Lung (tissue), 12 donors: ENCODE results near the gene OST4. TPM values are rescaled to one million over a fixed set of nuclear protein-coding genes. Genes with fewer than 3 reads are reported as not detected.

Experiments used
- ATAC-seq: fragments of 200-7000 bp; cut with Tn5 transposase; one replicate; pipeline ENCODE4 v1.9.1; 2020; ENCODE audit warnings: moderate number of reproducible peaks; ENCODE audit not compliant: insufficient read depth, low FRiP score
- DNase-seq, 3 donors: peaks; one replicate each; pipeline ENCODE4 v3.0.0-alpha.2; 2013 to 2017
- H3K27ac ChIP-seq, 2 donors: one replicate each; pipeline ENCODE4 v1.5.1; 2013; ENCODE audit warnings: mild to moderate bottlenecking in 2 of 2, moderate library complexity in 2 of 2, control low read depth in 1 of 2, inconsistent platforms in 1 of 2, low read depth in 1 of 2, low read length in 1 of 2
- H3K27me3 ChIP-seq, 3 donors: one replicate each; pipeline ENCODE4 v1.5.1; 2013; ENCODE audit warnings: low read length in 2 of 3; ENCODE audit not compliant: control insufficient read depth in 3 of 3, insufficient read depth in 3 of 3
- H3K36me3 ChIP-seq, 4 donors: one replicate each; pipeline ENCODE4 v1.5.1; 2013; ENCODE audit warnings: low read length in 4 of 4, mild to moderate bottlenecking in 1 of 4, moderate library complexity in 1 of 4; ENCODE audit not compliant: control insufficient read depth in 4 of 4, insufficient read depth in 4 of 4
- H3K4me1 ChIP-seq, 5 donors: one replicate each; pipeline ENCODE4 v1.5.1; 2013; ENCODE audit warnings: low read length in 5 of 5, mild to moderate bottlenecking in 2 of 5, moderate library complexity in 1 of 5; ENCODE audit not compliant: control insufficient read depth in 5 of 5, insufficient read depth in 5 of 5
- H3K4me3 ChIP-seq: one replicate; pipeline ENCODE4 v1.5.1; 2013; ENCODE audit warnings: mild to moderate bottlenecking, control low read depth, moderate library complexity
- H3K9ac ChIP-seq, 2 donors: one replicate each; pipeline ENCODE4 v1.5.1; 2013; ENCODE audit warnings: low read length in 2 of 2, control low read depth in 1 of 2; ENCODE audit not compliant: insufficient read depth in 1 of 2
- H3K9me3 ChIP-seq, 4 donors: one replicate each; pipeline ENCODE4 v1.5.1; 2013; ENCODE audit warnings: low read length in 3 of 4, mild to moderate bottlenecking in 1 of 4, moderate library complexity in 1 of 4; ENCODE audit not compliant: control insufficient read depth in 4 of 4, insufficient read depth in 3 of 4
- whole genome bisulfite sequencing, 2 donors: extraction: QIAGEN DNeasy Blood & Tissue Kit; methylation state at CpG; one replicate each; pipeline ENCODE4 v1.1.7; 2013; 5-methylcytosine and 5-hydroxymethylcytosine counted together
- polyA plus RNA-seq, 2 donors: library from polyadenylated mRNA; stranded (reverse); fragments of 200-250 nt; gene quantifications; one replicate each; pipeline ENCODE4 v1.2.1, GENCODE V29; 2013
- total RNA-seq, 2 donors: library from RNA; depleted of rRNA in 1 of 2; stranded (reverse); fragments of >200 nt in 1 of 2; gene quantifications; one replicate each; pipeline ENCODE4 v1.2.1, GENCODE V29; 2014 to 2021
- TF ChIP-seq, protein P1 (sequence below): IDR thresholded peaks from 2 replicates; pipeline ENCODE4 v1.5.1; 2012; ENCODE audit warnings: mild to moderate bottlenecking; ENCODE audit errors: control extremely low read depth, extremely low read depth
- donor health status: control.
- donor health status: control.
- donor health status: Bipolar disorder and iron deficiency.
- donor health status: healthy.
- donor health status: DM: yes; HTN: yes; CAD: no.

OST4 gene
- total and polyA plus RNA-seq, 4 donors, result 164 to 577 (median 309) TPM

DNA sequence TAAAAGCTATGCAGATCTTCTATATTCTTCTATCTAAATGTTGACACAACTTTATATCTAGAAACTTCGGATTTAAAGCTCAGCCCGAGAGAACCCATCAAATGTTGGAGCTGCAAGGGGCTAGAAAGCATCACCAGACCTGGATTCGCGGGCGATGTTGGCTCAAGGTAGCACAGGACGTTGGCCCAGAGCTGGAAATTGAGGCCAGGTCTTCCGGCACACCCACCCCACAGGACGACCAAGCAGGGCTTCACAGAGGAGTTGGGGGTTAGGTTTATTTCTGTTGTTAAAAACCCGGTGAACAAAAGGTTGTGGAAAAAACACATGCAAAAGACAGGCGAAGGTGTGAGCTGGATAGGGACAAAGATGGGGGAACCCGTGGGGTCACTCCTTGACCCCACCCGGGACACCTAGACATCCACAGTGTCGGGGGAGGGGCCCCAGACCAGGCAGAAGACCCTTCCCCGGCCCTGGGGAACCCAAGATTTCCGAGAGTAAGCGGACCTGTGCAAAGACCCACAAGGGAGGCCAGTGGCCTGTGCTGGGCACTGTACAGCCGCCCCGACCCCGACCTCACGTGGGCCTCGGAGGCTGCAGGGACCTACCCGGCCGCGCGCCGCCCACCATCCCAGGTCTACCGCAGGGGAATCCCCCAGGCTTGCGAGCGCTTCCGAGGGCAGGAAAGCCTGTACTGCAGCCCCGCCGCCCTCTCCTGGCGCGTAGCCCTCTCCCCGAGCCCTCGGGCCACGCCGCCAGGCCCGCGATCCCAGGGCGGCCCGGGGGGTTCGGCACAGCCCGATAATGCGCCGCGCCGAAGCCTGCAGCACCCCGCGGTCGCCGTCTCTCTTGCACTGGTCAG lies 21.8 kb downstream of the OST4 start:
- TF ChIP-seq, protein P1, sequence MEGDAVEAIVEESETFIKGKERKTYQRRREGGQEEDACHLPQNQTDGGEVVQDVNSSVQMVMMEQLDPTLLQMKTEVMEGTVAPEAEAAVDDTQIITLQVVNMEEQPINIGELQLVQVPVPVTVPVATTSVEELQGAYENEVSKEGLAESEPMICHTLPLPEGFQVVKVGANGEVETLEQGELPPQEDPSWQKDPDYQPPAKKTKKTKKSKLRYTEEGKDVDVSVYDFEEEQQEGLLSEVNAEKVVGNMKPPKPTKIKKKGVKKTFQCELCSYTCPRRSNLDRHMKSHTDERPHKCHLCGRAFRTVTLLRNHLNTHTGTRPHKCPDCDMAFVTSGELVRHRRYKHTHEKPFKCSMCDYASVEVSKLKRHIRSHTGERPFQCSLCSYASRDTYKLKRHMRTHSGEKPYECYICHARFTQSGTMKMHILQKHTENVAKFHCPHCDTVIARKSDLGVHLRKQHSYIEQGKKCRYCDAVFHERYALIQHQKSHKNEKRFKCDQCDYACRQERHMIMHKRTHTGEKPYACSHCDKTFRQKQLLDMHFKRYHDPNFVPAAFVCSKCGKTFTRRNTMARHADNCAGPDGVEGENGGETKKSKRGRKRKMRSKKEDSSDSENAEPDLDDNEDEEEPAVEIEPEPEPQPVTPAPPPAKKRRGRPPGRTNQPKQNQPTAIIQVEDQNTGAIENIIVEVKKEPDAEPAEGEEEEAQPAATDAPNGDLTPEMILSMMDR, result no peak
- H3K27ac ChIP-seq, result peak overlapping the region; percentile 58 to 84
- 8 to 11% methylated on average over 37 to 52 of the region's 52 CpGs for WGBS, 2 donors
- peak overlapping the region; percentile 37 for H3K4me3 ChIP-seq
- H3K27me3 ChIP-seq, result no peaks in the 10 kb centered on the region
- DNase-seq (peak in 1 of 3 donors; percentile 56), ATAC-seq (peak; percentile 3)
- H3K9ac ChIP-seq, result peak overlapping the region; percentile 55 to 79
- peaks cover 0 to 16% (median 2%) of the 10 kb centered on the region in 5 donors for H3K4me1 ChIP-seq
- no peaks in the 10 kb centered on the region for H3K9me3 ChIP-seq
- peaks cover 0 to 15% (median 8%) of the 10 kb centered on the region in 4 donors for H3K36me3 ChIP-seq

DNA sequence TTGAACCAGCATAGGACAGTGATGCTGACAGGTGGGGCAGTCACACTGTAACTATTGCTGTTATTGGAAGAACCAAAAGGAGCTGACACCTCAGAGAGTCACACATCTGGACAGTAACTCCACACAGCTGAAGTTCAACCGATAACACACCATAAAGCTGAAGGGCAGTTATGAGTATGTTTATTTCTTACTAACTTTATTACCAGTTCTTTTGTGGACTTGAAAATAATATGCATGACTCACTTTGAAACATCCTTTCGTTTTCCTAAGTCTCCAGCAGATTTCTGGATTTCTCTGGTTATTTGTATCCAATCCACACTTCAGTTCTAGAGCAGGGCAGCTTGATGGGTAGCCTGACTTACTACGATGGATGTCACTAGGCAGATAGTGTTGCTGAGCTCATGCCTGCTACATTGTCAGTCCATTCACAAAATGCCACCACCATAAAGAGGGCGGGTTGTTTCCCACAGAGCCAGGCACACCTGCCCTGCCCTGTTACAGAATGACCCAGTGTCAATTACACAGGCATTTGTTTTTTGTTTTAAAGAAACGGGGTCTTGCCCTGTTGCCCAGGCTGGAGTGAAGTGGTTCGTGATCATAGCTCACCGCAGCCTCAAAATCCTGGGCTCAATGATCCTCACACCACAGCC lies 28.3 kb downstream of the OST4 start:
- H3K4me1 ChIP-seq, result peaks cover 0 to 5% (median 0%) of the 10 kb centered on the region in 5 donors
- 91 to 92% methylated on average over 7 of the region's 7 CpGs for WGBS, 2 donors
- no peak for ATAC-seq
- TF ChIP-seq, protein P1, result no peak
- H3K9ac ChIP-seq, result no peak overlapping the region
- peaks cover 13 to 36% (median 16%) of the 10 kb centered on the region in 4 donors for H3K36me3 ChIP-seq
- H3K27ac ChIP-seq, result no peak overlapping the region
- no peak overlapping the region for H3K4me3 ChIP-seq
- H3K27me3 ChIP-seq, result no peaks in the 10 kb centered on the region
- H3K9me3 ChIP-seq, result no peaks in the 10 kb centered on the region
- DNase-seq, result no peak

DNA sequence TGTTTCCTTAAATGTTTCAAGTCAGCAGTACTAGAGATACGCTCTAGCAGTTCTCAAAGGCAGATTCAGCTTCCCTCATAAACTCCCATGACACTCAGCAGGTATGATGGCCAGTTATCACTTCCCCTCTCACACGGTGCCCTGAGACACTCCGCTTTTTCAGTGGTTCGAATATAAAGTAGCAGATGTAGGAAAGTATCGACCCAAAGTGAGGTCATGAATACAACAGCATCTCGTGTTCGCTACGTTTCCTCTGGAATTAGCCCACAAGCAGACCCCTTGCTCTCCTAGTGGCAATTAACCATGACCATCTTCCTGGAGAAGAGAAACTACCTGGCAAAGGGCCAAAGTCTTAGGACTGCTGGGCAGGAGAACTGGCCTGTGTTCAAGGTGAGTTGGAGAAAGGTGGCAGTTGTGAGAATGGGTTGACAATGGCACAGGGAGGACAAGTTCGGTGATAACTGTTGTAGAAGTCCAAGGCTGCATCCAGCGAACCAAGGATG lies 29.2 kb downstream of the OST4 start:
- Histone ChIP-seq H3K4me3 (no peak overlapping the region), H3K9me3 (no peaks in the 10 kb centered on the region), H3K27me3 (no peaks in the 10 kb centered on the region), H3K9ac (no peak overlapping the region), H3K4me1 (peaks cover 0 to 5% (median 0%) of the 10 kb centered on the region in 5 donors), H3K27ac (no peak overlapping the region), H3K36me3 (peaks cover 21 to 45% (median 23%) of the 10 kb centered on the region in 4 donors)
- no peak for DNase-seq
- WGBS, 2 donors, result 82 to 87% methylated on average over 10 of the region's 10 CpGs
- no peak for ATAC-seq
- TF ChIP-seq, protein P1, result no peak
